GM12878 (cell line): Measurements from ENCODE around the gene VCP. TPM values are rescaled to one million over a fixed set of nuclear protein-coding genes. Genes with fewer than 3 reads are reported as not detected.

Experiments used
- ASH2L ChIP-seq: fragments of 300-600, 200-600 bp; sonication (generic); IDR thresholded peaks from 2 replicates; pipeline ENCODE4 v1.6.1; 2017; ENCODE audit warnings: low read depth, mild to moderate bottlenecking, borderline replicate concordance
- BACH1 ChIP-seq: fragments of 450-650 bp; IDR thresholded peaks from 2 replicates; pipeline ENCODE4 v1.6.1; 2017; ENCODE audit warnings: mild to moderate bottlenecking, borderline replicate concordance
- CEBPB ChIP-seq, 2 experiments: fragments of 150-350 bp in 1 of 2; IDR thresholded peaks; 2 replicates each; pipeline ENCODE4 v1.6.1; 2012 to 2014; ENCODE audit warnings: low read depth in 2 of 2, low read length in 2 of 2, borderline replicate concordance in 1 of 2, inconsistent platforms in 1 of 2
- CHD4 ChIP-seq: fragments of 200-600 bp; sonication (generic); IDR thresholded peaks from 2 replicates; pipeline ENCODE4 v1.6.1; 2016; ENCODE audit warnings: mild to moderate bottlenecking
- CREB1 ChIP-seq: IDR thresholded peaks from 2 replicates; pipeline ENCODE4 v1.6.1; 2012; ENCODE audit warnings: low read depth, mild to moderate bottlenecking, inconsistent platforms
- IKZF2 ChIP-seq, 2 experiments: fragments of 450-650 bp; IDR thresholded peaks; 2 replicates each; pipeline ENCODE4 v1.6.1; 2017; ENCODE audit warnings: mild to moderate bottlenecking in 2 of 2, moderate library complexity in 2 of 2
- IRF5 ChIP-seq: fragments of 450-650 bp; IDR thresholded peaks from 2 replicates; pipeline ENCODE4 v1.6.1; 2017; ENCODE audit warnings: borderline replicate concordance
- MTA3 ChIP-seq: IDR thresholded peaks from 2 replicates; pipeline ENCODE4 v1.6.1; 2012; ENCODE audit warnings: low read length, inconsistent platforms, borderline replicate concordance
- NKRF ChIP-seq: fragments of 450-650 bp; conservative IDR thresholded peaks from 2 replicates; pipeline ENCODE4 v1.6.1; 2017; ENCODE audit warnings: mild to moderate bottlenecking, moderate library complexity
- NR2C1 ChIP-seq: fragments of 450-650 bp; IDR thresholded peaks from 2 replicates; pipeline ENCODE4 v1.6.1; 2017; ENCODE audit warnings: antibody characterized with exemption, mild to moderate bottlenecking, moderate library complexity
- NR2C2 ChIP-seq: IDR thresholded peaks from 2 replicates; pipeline ENCODE4 v1.6.1; 2011; ENCODE audit warnings: borderline replicate concordance, low read depth; ENCODE audit not compliant: control insufficient read depth, insufficient read length
- POLR2AphosphoS2 ChIP-seq: IDR thresholded peaks from 2 replicates; pipeline ENCODE4 v1.6.1; 2011; ENCODE audit warnings: low read depth, mild to moderate bottlenecking, low read length, improper control_type of control experiment, moderate library complexity
- RAD51 ChIP-seq: fragments of 450-650 bp; IDR thresholded peaks from 2 replicates; pipeline ENCODE4 v1.6.1; 2016; ENCODE audit warnings: moderate library complexity, mild to moderate bottlenecking, inconsistent platforms
- SMC3 ChIP-seq: IDR thresholded peaks from 2 replicates; pipeline ENCODE4 v1.6.1; 2011; ENCODE audit warnings: low read length, improper control_type of control experiment, borderline replicate concordance
- STAT3 ChIP-seq: IDR thresholded peaks from 2 replicates; pipeline ENCODE4 v1.6.1; 2011; ENCODE audit warnings: low read depth, low read length, improper control_type of control experiment
- ZBTB40 ChIP-seq: fragments of 450-650 bp; IDR thresholded peaks from 2 replicates; pipeline ENCODE4 v1.6.1; 2016; ENCODE audit warnings: mild to moderate bottlenecking, moderate library complexity, borderline replicate concordance
- ZNF24 ChIP-seq: fragments of 450-650 bp; IDR thresholded peaks from 2 replicates; pipeline ENCODE4 v1.6.1; 2017; ENCODE audit warnings: antibody characterized with exemption, mild to moderate bottlenecking
- ZNF592 ChIP-seq: fragments of 450-650 bp; IDR thresholded peaks from 2 replicates; pipeline ENCODE4 v1.6.1; 2017; ENCODE audit warnings: mild to moderate bottlenecking, moderate library complexity
- polyA plus RNA-seq, 11 experiments: library from polyadenylated mRNA; depleted of rRNA in 4 of 11; unstranded in 6 of 11; stranded (reverse) in 5 of 11; fragments of >200 nt; fragmentation: Nextera tagmentation in 4 of 11; fragmentation: Illumina TruSeq in 1 of 11; extraction: Ambion mirVana in 4 of 11; extraction: Trizol in 1 of 11; gene quantifications; 1 replicate in 1 of 11; 2 replicates in 10 of 11; pipeline versions ENCODE4 v1.2.1 to v1.2.3, GENCODE V29; 2011 to 2016; ENCODE audit warnings: inconsistent platforms in 2 of 11, missing spikeins in 2 of 11, low read depth in 1 of 11
- total RNA-seq, 4 experiments: library from RNA; depleted of rRNA in 3 of 4; stranded (reverse); fragments of >200 nt in 3 of 4; fragmentation: Illumina TruSeq in 1 of 4; extraction: Trizol in 1 of 4; gene quantifications; 2 replicates each; pipeline versions ENCODE4 v1.2.1 to v1.2.3, GENCODE V29; 2013 to 2021

Gene VCP
- total and polyA plus RNA-seq, 10 of the 15 experiments (the other 5 are each of a cell fraction or from before 2014, with no cell fraction given): 7.4 to 327 (median 244) TPM

- TF ChIP-seq ZNF24 (no peak), MTA3 (no peak), CREB1 (peak; percentile 37; the same call in 1 of the 2 replicates), POLR2AphosphoS2 (no peak; the same call in 1 of the 2 replicates), IRF5 (no peak), ZBTB40 (no peak), BACH1 (peak; percentile 74), ZNF592 (no peak), STAT3 (no peak), CEBPB (IDR thresholded peaks at IDR 0.05; ENCODE audit: borderline replicate concordance in 1 of 2, low read depth in 2 of 2, low read length in 2 of 2) (no peak), NR2C1 (no peak), RAD51 (no peak), SMC3 (no peak), NKRF (peak; percentile 90), ASH2L (no peak), NR2C2 (no peak), IKZF2 (IDR thresholded peaks at IDR 0.05) (no peak), CHD4 (no peak)
These were observed 488 bp downstream of the VCP start (continued) for GRCh38 chr9:35071814-35072460.
